B cell (primary cell): Measurements from ENCODE around the gene TMEM82.

Experiments used
- EZH2 ChIP-seq: IDR thresholded peaks from 2 replicates; pipeline ENCODE4 v1.6.1; 2012; ENCODE audit warnings: borderline replicate concordance, low read depth, mild to moderate bottlenecking, moderate library complexity, low read length; ENCODE audit not compliant: insufficient read depth, poor library complexity, severe bottlenecking
- TF ChIP-seq, protein P1 (sequence below): fragments of 200-600 bp; IDR thresholded peaks from one replicate; pipeline ENCODE4 v1.8.0; 2022; ENCODE audit warnings: antibody characterized with exemption, mild to moderate bottlenecking

GRCh38 chr1:15736038-15736891 lies 6.0 kb upstream of the TMEM82 start, which contains the start of gene SLC25A34:
- TF ChIP-seq, protein P1, sequence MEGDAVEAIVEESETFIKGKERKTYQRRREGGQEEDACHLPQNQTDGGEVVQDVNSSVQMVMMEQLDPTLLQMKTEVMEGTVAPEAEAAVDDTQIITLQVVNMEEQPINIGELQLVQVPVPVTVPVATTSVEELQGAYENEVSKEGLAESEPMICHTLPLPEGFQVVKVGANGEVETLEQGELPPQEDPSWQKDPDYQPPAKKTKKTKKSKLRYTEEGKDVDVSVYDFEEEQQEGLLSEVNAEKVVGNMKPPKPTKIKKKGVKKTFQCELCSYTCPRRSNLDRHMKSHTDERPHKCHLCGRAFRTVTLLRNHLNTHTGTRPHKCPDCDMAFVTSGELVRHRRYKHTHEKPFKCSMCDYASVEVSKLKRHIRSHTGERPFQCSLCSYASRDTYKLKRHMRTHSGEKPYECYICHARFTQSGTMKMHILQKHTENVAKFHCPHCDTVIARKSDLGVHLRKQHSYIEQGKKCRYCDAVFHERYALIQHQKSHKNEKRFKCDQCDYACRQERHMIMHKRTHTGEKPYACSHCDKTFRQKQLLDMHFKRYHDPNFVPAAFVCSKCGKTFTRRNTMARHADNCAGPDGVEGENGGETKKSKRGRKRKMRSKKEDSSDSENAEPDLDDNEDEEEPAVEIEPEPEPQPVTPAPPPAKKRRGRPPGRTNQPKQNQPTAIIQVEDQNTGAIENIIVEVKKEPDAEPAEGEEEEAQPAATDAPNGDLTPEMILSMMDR: no peak
- TF ChIP-seq EZH2: no peak
